AML-193 (cell line): ENCODE data around the gene SLFN14.
"Not testable (repeated sequence)": the region's sequence is repeated elsewhere in the genome, so short reads cannot be mapped to it uniquely, and the experiment has no call there.

ENCODE experiments used
- DNase-seq, 2 experiments: peaks; one replicate each; lab custom pipeline; 2025; lab: John Stamatoyannopoulos, UW

The SLFN14 gene

GRCh38 chr17:35559495-35560210 is 966 bp downstream of the SLFN14 start:
- no peak for DNase-seq

DNA sequence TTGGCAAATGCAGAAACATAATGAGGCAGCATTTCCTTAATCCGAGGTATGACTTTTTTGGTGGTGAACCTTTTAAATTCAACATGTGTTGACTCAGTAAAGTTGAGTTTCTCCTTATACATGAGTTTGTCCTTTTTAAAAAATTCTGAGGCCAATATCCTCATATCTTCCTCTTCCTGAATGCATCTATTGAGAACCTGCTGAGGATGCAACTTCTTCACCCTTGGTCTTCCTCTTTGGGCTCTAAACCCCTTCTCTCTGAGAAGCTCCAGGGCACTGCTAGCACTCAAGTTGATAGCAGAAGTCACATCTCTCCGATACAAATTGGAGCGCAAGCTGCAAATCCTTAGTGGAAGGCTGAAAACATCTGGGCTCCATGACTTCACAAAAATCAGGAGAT is 3.3 kb downstream of the SLFN14 start:
- no peak for DNase-seq

DNA sequence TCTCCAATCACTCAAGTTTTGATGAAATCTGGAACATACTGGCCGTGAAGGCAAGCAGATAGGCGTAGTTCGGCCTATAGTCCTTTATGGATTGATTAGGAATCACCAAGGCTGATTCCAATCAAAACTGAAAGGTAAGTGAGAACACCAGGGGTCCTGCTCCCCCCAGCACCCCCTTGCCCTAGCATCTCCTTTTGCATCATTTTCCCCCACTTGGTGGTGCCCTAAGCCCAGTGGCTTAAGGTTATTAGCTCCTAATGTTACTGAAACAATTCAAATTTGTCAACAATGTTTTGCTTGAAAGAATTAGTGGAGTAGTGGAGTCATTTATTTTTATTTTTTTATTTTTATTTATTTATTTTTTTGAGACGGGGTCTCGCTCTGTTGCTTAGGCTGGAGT is 4.9 kb downstream of the SLFN14 start:
- peak in 1 of 2 experiments; percentile 23 for DNase-seq

GRCh38 chr17:35554668-35555067 is 6.0 kb downstream of the SLFN14 start:
- DNase-seq, result no peak

DNA sequence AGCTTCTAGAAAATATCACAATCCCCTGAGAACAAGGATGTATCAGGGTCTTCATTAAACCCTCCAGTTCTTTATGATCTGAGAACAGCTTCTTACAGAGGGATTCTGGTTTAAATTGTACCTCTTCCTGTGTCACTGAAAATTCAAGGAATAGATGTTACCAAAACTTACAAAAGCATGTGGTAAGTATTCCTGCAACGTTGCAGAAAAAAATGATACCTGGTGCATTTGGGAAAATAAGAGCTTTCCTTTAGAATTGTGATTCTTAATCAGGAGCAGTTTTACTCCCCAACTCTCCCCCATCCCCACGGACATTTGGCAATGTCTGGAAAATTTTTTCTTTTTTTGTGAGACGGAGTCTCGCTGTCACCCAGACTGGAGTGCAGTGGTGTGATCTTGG is 7.3 kb downstream of the SLFN14 start:
- DNase-seq, result no peak

DNA sequence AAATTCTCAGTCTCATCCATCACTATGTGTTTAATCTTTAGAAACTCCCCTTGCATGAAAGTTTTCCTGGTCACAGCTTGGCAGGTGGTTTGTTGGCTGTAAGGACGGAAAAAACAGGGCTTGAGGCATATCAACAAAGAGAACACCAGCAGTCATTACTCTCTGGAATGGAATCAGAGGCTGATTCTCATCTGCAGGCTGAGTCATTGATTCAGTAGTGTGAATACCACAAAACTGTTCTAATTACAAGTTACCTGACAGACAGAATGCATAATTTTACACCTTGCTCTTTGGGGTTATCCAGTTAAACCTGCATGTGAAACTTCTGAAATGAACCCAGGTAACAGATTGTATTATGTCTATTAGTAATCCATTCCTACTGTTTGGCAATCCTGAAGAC is 11.6 kb downstream of the SLFN14 start:
- no peak for DNase-seq

DNA sequence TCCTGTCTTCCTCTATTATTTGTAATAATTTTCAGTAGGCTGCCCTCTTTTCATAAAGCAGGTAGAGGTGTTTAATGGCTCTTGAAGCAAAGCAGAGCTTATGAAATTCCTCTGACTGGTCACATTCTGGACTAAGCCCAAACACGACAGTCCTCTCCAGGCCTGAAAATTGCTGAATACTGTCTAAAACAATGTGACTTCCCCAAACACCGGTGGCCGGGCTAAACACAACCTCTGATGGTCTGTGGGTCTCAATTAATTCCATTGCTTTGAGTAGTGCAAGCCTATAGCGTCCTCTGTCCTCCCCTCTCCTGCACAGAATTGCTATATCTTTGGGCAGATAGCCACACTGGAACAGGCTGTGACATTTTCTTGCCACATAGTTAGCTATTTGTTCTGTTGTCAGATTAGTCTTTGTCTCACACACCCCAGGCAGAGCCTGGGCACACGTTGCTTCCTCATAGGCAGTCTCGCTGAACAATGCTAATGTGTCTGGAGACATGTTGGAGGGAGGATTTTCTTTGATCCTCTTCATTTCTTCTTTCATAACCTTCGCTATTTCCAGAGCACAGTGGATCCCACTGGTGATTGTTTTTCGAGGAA is 12.3 kb downstream of the SLFN14 start:
- DNase-seq, result no peak

DNA sequence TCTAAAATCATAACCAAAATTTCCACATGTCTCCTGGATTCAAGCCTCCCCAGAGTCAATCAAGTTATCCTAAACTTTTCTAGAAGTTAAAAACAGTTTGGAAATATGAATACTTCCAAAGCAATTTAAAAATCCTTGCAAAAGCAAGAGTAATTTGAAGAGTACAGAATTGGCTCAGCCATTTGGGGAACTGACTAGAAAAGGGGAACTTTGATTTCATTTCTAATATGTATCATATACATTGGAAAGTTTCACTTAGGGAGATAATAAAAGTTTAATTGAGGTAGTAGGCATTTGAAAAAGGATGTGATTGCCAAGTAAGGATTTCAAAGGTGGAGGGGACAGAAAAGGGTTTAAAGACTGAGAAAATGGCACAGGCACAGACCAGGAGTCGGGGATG is 14.1 kb downstream of the SLFN14 start:
- DNase-seq, result peak; percentile 30 to 34

GRCh38 chr17:35545150-35545549 is 15.5 kb downstream of the SLFN14 start:
- no peak for DNase-seq

- no peak for DNase-seq
These were observed 16.8 kb downstream of the SLFN14 start for GRCh38 chr17:35543856-35544255.

DNA sequence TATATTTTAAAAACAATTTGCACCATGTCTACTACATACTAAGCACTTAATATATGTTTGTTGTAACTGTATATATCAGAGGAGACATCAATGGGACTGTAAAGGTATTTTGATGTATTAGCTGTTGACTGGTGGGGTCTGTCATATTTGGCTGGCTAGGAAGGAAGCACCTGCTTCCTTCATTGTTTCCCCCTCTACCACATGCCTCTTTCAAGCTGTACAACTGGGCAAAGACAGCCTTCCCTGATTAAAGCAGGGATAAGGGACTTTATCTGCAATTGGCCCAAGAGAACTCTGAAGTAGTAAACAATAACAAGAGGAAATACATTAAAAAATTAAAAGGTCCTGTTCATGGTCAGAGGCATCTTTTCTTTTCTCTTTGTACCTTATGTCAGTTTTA is 17.6 kb downstream of the SLFN14 start:
- DNase-seq, result no peak

- no peak for DNase-seq
These were observed 19.2 kb downstream of the SLFN14 start for GRCh38 chr17:35541434-35541833.

DNA sequence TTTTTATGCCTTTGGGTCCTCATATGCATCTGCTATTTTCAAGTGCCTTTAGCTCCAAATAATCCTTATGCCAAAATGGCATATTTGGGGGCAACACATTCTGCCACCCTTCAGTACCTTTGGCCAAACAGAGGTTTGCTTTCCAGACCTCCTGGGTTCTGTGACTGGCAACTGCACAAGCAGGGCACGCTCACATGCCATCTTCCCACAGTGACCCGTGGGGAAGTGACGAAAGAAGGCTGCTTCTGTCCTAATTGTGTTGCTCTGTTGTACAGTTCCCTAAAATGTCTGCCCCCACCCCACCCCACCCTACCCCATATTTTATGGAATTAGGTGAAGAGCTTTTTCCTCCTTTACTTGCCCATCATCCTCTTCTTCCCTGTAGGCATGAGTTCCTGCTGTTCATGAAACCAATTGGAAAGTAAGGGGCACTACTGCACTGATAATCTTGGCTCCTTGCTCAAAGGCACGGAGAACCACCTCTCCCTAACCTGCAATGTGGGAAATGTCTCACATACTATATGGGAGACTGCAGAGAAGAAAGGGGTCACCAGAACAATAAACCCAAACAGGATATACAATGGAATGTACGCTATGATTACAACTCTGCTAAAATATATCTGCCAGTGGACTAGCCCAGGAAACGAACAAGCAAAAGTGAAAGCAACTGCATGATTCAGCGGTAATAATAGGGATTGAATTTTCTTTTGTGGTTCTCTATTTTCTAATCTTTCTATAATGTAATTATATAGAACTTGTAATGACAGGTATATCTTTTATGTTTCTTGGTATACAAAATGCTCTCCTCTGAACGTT is 19.8 kb downstream of the SLFN14 start:
- DNase-seq, result peak; percentile 88 to 89

GRCh38 chr17:35539659-35540026 is 21.0 kb downstream of the SLFN14 start:
- DNase-seq, result no peak

DNA sequence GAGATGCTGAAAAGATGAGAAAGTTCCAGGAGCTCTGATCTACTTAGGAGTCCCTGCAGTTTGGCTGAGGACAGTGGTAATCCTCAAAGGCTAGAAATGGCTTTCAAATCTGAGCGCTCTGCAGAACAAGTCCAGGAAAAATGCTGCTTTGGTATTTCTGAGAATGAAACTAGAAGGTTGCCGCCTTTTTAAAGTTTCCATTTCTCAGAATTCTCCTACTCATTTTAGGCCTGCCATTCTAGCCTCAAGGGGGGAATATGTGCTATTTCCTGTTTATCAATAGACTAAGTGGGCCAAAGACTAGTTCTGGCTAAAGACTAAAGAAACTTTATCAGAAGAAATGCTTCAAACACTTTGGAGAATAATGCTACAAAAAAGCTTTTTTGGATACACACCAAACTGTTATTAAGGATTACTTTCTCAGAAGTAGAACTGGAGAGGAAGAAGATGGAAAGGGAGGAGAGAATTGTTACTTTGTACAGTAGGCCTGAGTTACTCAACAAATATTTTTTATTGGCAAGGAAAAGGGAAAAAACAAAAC is 22.9 kb downstream of the SLFN14 start, which contains the start of gene SLFN12L:
TSS of gene SLFN12L (minus strand) at position 78 of the 541 bp plus-strand sequence. CDS start 15,314 bp downstream, outside the sequence.
- no peak for DNase-seq

DNA sequence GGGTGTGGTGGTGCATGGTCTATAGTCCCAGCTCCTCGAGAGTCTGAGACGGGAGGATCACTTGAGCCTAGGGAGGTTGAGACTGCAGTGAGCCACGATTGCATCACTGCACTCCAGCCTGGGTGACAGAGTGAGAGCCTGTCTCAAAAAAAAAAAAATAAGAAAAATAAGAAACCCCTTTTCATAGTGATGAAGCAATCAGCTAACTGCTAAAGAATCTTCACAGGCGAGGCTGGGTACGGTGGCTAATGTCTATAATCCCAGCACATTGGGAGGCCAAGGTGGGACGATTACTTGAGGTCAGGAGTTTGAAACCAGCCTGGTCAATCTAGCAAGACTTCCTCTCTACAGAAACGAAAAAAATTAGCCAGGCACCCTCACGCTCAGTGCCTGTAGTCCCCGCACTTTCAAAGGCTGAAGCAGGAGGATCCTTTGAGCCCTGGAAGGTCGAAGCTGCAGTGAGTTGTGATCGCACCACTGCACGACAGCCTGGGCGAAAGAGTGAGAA is 23.9 kb downstream of the SLFN14 start:
- peak in 1 of 2 experiments; percentile 25 for DNase-seq

DNA sequence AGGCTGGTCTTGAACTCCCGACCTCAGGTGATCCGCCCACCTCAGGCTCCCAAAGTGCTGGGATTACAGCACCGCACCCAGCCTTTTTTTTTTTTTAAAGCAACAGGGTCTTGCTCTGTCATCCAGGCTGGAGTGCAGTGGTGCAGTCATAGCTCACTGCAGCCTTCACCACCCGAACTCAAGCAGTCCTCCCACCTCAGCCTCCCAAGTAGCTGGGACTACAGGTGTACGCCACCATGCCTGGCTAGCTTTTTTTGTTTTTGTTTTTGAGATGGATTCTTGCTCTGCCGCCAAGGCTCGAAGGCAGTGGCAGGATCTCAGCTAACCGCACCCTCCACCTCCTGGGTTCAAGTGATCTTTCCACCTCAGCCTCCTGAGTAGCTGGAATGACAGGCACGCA is 25.2 kb downstream of the SLFN14 start:
- DNase-seq, result not testable (repeated sequence)

- no peak for DNase-seq
These were observed 26.0 kb downstream of the SLFN14 start for GRCh38 chr17:35534576-35535093.

DNA sequence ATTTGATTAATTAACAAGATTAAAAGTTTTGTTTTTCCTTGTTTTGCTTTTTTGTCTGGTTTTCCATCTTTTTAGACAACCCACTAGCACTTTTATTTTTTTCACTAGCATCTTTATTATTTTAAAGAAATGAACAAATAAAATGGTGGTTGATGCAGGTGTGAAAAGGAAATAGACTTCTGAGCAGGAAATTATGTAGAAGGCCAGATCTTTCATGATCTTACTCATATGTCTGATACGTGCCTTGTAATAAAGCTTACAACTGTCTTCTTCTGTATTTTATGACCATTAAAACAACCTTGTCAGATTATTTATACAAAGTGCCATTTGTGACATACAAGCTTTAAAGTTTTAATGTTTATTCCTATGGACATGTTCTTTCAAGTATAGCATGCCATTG is 29.5 kb downstream of the SLFN14 start:
- DNase-seq, result no peak

GRCh38 chr17:35529866-35530265 is 30.8 kb downstream of the SLFN14 start:
- no peak for DNase-seq

- not testable (repeated sequence) for DNase-seq
These were observed 31.3 kb downstream of the SLFN14 start for GRCh38 chr17:35529326-35529725.

DNA sequence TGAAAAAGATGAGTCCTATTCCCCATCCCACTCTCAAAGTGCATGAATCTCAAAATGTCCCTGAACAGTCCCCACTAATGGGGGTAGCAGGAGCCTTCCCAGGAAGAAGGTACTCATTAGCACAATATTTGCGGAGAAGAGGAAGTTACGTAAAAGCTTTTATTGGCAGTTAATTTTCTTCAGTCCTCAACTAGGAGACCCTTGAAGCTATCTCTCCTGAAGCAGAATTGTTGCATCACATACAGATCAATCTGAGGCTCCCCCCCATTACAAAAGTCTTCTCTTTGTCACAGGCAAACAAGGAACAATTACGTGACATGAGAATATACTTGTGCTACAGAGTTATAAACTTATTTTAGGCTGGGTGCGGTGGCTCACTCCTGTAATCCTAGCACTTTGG is 37.3 kb downstream of the SLFN14 start:
- peak; percentile 65 to 66 for DNase-seq
